AG04450 (cell line): ENCODE data around the gene ALOX12B. TPM values are rescaled to one million over a fixed set of nuclear protein-coding genes. Genes with fewer than 3 reads are reported as not detected.

Experiments used
- CTCF ChIA-PET: fragments of 300-600, 350-600 bp; formaldehyde crosslinking; extraction: SDS; loops from one replicate; lab custom pipeline; 2022; ENCODE audit warnings: antibody characterized with exemption, inconsistent platforms; lab: Charles Lee
- POLR2A ChIA-PET: fragments of 350-600 bp; formaldehyde crosslinking; extraction: SDS; loops from one replicate; lab custom pipeline; 2021; ENCODE audit warnings: antibody characterized with exemption, inconsistent platforms; lab: Yijun Ruan, JAX
- DNase-seq: peaks from one replicate; pipeline ENCODE4 v3.0.0-alpha.2; 2011; ENCODE audit warnings: low read depth, low spot score
- H3K27ac ChIP-seq: one replicate; pipeline ENCODE4 v1.5.1; 2012; ENCODE audit warnings: low read depth, low read length, control low read depth
- H3K27me3 ChIP-seq: one replicate; pipeline ENCODE4 v1.6.0; 2012; ENCODE audit warnings: low read length; ENCODE audit not compliant: control insufficient read depth, insufficient read depth
- H3K4me3 ChIP-seq: 2 replicates; pipeline ENCODE4 v1.5.1; 2011; ENCODE audit warnings: mild to moderate bottlenecking, low read depth, low read length, control low read depth
- H3K9me3 ChIP-seq: 2 replicates; pipeline ENCODE4 v1.5.1; 2012; ENCODE audit warnings: low read length; ENCODE audit not compliant: control insufficient read depth, insufficient read depth
- CTCF ChIP-seq: IDR thresholded peaks from 2 replicates; pipeline ENCODE4 v1.5.1; 2011; ENCODE audit warnings: low read depth, low read length, control low read depth, inconsistent platforms
- polyA plus RNA-seq: library from polyadenylated mRNA; depleted of rRNA; stranded (reverse); fragments of >200 nt; gene quantifications from 2 replicates; pipeline ENCODE4 v1.2.3, GENCODE V29; 2011

ALOX12B gene
- polyA plus RNA-seq, 1 experiment = not detected

DNA sequence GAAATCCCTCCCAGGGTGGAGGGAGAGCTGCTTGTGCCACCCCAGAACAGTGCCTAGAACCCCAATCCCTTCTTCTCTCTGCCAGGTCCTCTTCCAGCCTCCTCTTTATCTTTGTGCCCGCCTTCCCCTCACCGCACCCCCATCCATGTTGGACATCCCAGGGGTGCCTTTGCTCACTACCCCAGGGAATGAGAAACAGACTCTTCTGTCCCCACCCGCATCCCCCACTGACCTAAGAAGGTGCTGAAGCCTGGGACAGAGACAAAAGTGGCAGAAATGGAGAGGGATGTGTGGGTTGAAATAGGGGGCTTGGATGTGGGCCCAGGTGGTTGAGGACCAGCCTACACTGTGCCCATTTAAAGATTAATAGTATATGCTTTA is 31.7 kb downstream of the ALOX12B start:
- ChIA-PET POLR2A (no interaction called here), CTCF (interaction anchor here (0.9 to 4.3 kb wide), 8 partner anchors 14 to 234 kb away, joined by 3 to 22 read pairs (median 4); no protein-coding TSS in a partner anchor)
- Histone ChIP-seq H3K9me3 (no peaks in the 10 kb centered on the region), H3K4me3 (no peak overlapping the region), H3K27ac (no peak overlapping the region), H3K27me3 (peaks cover 30% of the 10 kb centered on the region)
- no peak for TF ChIP-seq CTCF
- DNase-seq = no peak

DNA sequence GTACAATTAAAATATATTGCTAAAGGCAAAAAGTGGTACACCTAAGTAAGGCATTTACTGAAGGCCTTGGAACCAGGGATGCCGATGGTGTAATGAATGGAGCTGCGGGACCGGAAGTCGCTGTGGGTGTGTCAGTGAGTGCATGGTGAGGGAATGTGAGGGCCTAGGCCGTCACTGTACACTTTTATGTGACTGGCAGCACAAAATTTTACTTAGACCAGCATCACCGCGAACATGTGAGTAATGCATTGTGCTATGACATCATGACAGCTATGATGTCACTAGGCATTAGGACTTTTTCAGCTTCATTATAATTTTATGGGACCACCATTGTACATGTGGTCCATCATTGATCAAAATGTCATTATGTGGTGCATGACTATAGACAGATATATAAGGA is 33.9 kb downstream of the ALOX12B start:
- CTCF ChIA-PET = no interaction called here
- POLR2A ChIA-PET = interaction anchor here (0.6 kb wide), 1 partner anchor 68 kb away, joined by 5 read pairs; no protein-coding TSS in a partner anchor
- Histone ChIP-seq H3K27ac (no peak overlapping the region), H3K4me3 (no peak overlapping the region), H3K9me3 (no peaks in the 10 kb centered on the region), H3K27me3 (peaks cover 10% of the 10 kb centered on the region)
- no peak for TF ChIP-seq CTCF
- no peak for DNase-seq

GRCh38 chr17:8052256-8053252 is 35.0 kb downstream of the ALOX12B start:
- DNase-seq = no peak
- CTCF ChIA-PET = no interaction called here
- POLR2A ChIA-PET = no interaction called here
- Histone ChIP-seq H3K9me3 (no peaks in the 10 kb centered on the region), H3K27me3 (peaks cover 16% of the 10 kb centered on the region), H3K4me3 (no peak overlapping the region), H3K27ac (no peak overlapping the region)
- TF ChIP-seq CTCF = no peak

DNA sequence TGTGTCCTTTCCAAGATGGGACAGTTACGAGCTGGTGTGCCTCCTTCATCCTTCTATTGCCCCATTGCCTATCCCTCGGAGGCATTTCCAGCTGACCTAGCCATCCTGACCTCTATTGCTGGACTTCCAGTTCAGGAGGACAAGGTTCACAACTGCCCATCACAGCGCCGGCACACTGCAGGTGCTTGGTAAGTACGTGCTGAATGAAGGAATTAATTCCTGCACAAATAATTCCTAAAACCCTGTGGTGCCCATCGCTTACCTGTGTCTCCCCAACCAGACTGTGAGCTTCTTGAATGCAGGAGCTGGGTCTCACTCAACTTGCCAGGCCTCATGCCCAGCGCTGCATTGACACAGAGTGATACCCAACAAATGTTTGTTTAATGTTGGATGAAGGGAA is 35.7 kb downstream of the ALOX12B start:
- DNase-seq = no peak
- Histone ChIP-seq H3K4me3 (no peak overlapping the region), H3K9me3 (no peaks in the 10 kb centered on the region), H3K27ac (no peak overlapping the region), H3K27me3 (peaks cover 22% of the 10 kb centered on the region)
- ChIA-PET POLR2A (no interaction called here), CTCF (no interaction called here)
- no peak for TF ChIP-seq CTCF

- H3K27ac ChIP-seq = no peak overlapping the region
- DNase-seq = no peak
- no peak overlapping the region for H3K4me3 ChIP-seq
- H3K9me3 ChIP-seq = no peaks in the 10 kb centered on the region
- no peak for TF ChIP-seq CTCF
- ChIA-PET POLR2A (no interaction called here), CTCF (no interaction called here)
- peaks cover 33% of the 10 kb centered on the region for H3K27me3 ChIP-seq
These were observed 38.8 kb downstream of the ALOX12B start for GRCh38 chr17:8048736-8049135.
